ENCODE measurements around the gene AP1B1. TPM values are rescaled to one million over a fixed set of nuclear protein-coding genes. Genes with fewer than 3 reads are reported as not detected.
"Not testable (repeated sequence)": the region's sequence is repeated elsewhere in the genome, so short reads cannot be mapped to it uniquely, and the experiment has no call there.

The AP1B1 gene
- total and polyA plus RNA-seq, 8 donors, result 32.5 to 99.1 (median 36.1) TPM

GRCh38 chr22:29374401-29374800 is 14.0 kb downstream of the AP1B1 start:
- Histone ChIP-seq H3K27ac (no peak overlapping the region), H3K36me3 (peaks cover 0 to 47% of the 10 kb centered on the region in 2 donors), H3K9me3 (no peaks in the 10 kb centered on the region), H3K4me1 (peaks cover 0 to 30% of the 10 kb centered on the region in 2 donors), H3K27me3 (no peaks in the 10 kb centered on the region), H3K4me3 (no peak overlapping the region)
- ATAC-seq (no peak), DNase-seq (no peak)
- intact Hi-C loops (cut with DNase I), result no loop called here
- TF ChIP-seq CTCF (IDR thresholded peaks at IDR 0.05), result no peak

- ATAC-seq (no peak), DNase-seq (no peak)
- Histone ChIP-seq H3K27me3 (no peaks in the 10 kb centered on the region), H3K4me3 (no peak overlapping the region), H3K36me3 (peaks cover 0 to 33% of the 10 kb centered on the region in 2 donors), H3K4me1 (peaks cover 3 to 36% of the 10 kb centered on the region in 2 donors), H3K9me3 (no peaks in the 10 kb centered on the region), H3K27ac (no peak overlapping the region)
- intact Hi-C loops (cut with DNase I), result no loop called here
- TF ChIP-seq CTCF (IDR thresholded peaks at IDR 0.05), result no peak
Measured at GRCh38 chr22:29370537-29370936, 17.8 kb downstream of the AP1B1 start.

- H3K27ac ChIP-seq, result peak overlapping the region; percentile 25 to 50
- no peak for TF ChIP-seq CTCF (IDR thresholded peaks at IDR 0.05)
- no peaks in the 10 kb centered on the region for H3K27me3 ChIP-seq
- intact Hi-C loops (cut with DNase I), result no loop called here
- H3K36me3 ChIP-seq, result peaks cover 0 to 27% of the 10 kb centered on the region in 2 donors
- peaks cover 3 to 35% of the 10 kb centered on the region in 2 donors for H3K4me1 ChIP-seq
- H3K4me3 ChIP-seq, result no peak overlapping the region
- ATAC-seq, result peak; percentile 87
- H3K9me3 ChIP-seq, result no peaks in the 10 kb centered on the region
- peak in 3 of 4 donors; percentile 19 to 80 (median 70) for DNase-seq
Measured at GRCh38 chr22:29369460-29369859, 18.9 kb downstream of the AP1B1 start.

GRCh38 chr22:29359469-29359868 is 28.9 kb downstream of the AP1B1 start:
- Histone ChIP-seq H3K9me3 (no peaks in the 10 kb centered on the region), H3K4me1 (peaks cover 0 to 11% of the 10 kb centered on the region in 2 donors), H3K27ac (no peak overlapping the region), H3K36me3 (peaks cover 0 to 83% of the 10 kb centered on the region in 2 donors), H3K4me3 (no peak overlapping the region), H3K27me3 (no peaks in the 10 kb centered on the region)
- TF ChIP-seq CTCF (IDR thresholded peaks at IDR 0.05), result peak; percentile 42 to 49
- DNase-seq, result peak in 1 of 4 donors; percentile 63
- intact Hi-C loops (cut with DNase I), result no loop called here
- peak; percentile 73 for ATAC-seq

GRCh38 chr22:29357193-29357890 is 31.0 kb downstream of the AP1B1 start:
- H3K4me1 ChIP-seq; DNase-seq; ATAC-seq; H3K4me3 ChIP-seq; intact Hi-C loops (cut with DNase I); H3K27me3 ChIP-seq; H3K9me3 ChIP-seq; H3K27ac ChIP-seq: not testable (repeated sequence)
- H3K36me3 ChIP-seq, result peaks cover 0 to 96% of the 10 kb centered on the region in 2 donors
